Ascending aorta (tissue), 2 donors: ENCODE results near the gene ANO7. TPM values are rescaled to one million over a fixed set of nuclear protein-coding genes. Genes with fewer than 3 reads are reported as not detected.
A peak's percentile ranks its signal among the peaks of the same experiment; 100 is the strongest.

Experiments
- DNase-seq, 2 donors: peaks; one replicate each; pipeline ENCODE4 v3.0.0-alpha.2; 2019; ENCODE audit warnings: low spot score in 2 of 2
- H3K27ac ChIP-seq, 2 donors: fragments of 200-600 bp; sonication (generic); one replicate each; pipeline ENCODE4 v1.5.1; 2016 to 2017; ENCODE audit warnings: mild to moderate bottlenecking in 1 of 2
- H3K27me3 ChIP-seq: fragments of 200-600 bp; sonication (generic); one replicate; pipeline ENCODE4 v1.5.1; 2017
- H3K36me3 ChIP-seq, 2 donors: fragments of 200-600 bp; sonication (generic); one replicate each; pipeline ENCODE4 v1.5.1; 2016
- H3K4me1 ChIP-seq, 2 donors: fragments of 200-600 bp; sonication (generic); one replicate each; pipeline ENCODE4 v1.5.1; 2016 to 2017; ENCODE audit warnings: mild to moderate bottlenecking in 1 of 2
- H3K4me3 ChIP-seq, 2 donors: fragments of 200-600 bp; sonication (generic); one replicate each; pipeline ENCODE4 v1.5.1; 2016 to 2017; ENCODE audit warnings: mild to moderate bottlenecking in 1 of 2
- H3K9me3 ChIP-seq, 2 donors: fragments of 200-600 bp; sonication (generic); one replicate each; pipeline ENCODE4 v1.5.1; 2016
- CTCF ChIP-seq, 3 experiments: fragments of 200-600 bp in 2 of 3; fragments of 450-650 bp in 1 of 3; sonication (generic) in 2 of 3; IDR thresholded peaks; one replicate each; pipeline ENCODE4 v1.5.1; 2016 to 2019; ENCODE audit warnings: antibody characterized with exemption in 3 of 3, mild to moderate bottlenecking in 1 of 3, moderate library complexity in 1 of 3
- intact Hi-C: fragments of 100-400 bp; cut with DNase I; formaldehyde crosslinking; loops from one replicate; pipeline ENCODE4 v1.15.1; 2023
- total RNA-seq: library from RNA; depleted of rRNA; stranded (reverse); fragments of >200 nt; gene quantifications from one replicate; pipeline ENCODE4 v1.1.0, GENCODE V29; 2016

The ANO7 gene
- total RNA-seq, 1 donor from 2014 or later = 0.43 TPM

GRCh38 chr2:241157841-241158545 is 30.5 kb upstream of the ANO7 start:
- peaks cover 24 to 46% of the 10 kb centered on the region in 2 donors for H3K36me3 ChIP-seq
- no peak for DNase-seq
- no peaks in the 10 kb centered on the region for H3K9me3 ChIP-seq
- intact Hi-C loops = no loop called here
- H3K27ac ChIP-seq = no peak overlapping the region
- H3K4me1 ChIP-seq = peaks cover 0 to 9% of the 10 kb centered on the region in 2 donors
- no peaks in the 10 kb centered on the region for H3K27me3 ChIP-seq
- no peak overlapping the region for H3K4me3 ChIP-seq
- no peak for TF ChIP-seq CTCF (IDR thresholded peaks at IDR 0.05)

GRCh38 chr2:241158546-241158900 is 30.0 kb upstream of the ANO7 start:
- Histone ChIP-seq H3K36me3 (peaks cover 28 to 48% of the 10 kb centered on the region in 2 donors), H3K27me3 (no peaks in the 10 kb centered on the region), H3K27ac (no peak overlapping the region), H3K9me3 (no peaks in the 10 kb centered on the region), H3K4me3 (no peak overlapping the region), H3K4me1 (peaks cover 0 to 9% of the 10 kb centered on the region in 2 donors)
- DNase-seq = no peak
- TF ChIP-seq CTCF (IDR thresholded peaks at IDR 0.05) = no peak
- intact Hi-C loops = no loop called here

- no peak for DNase-seq
- intact Hi-C loops = no loop called here
- Histone ChIP-seq H3K27me3 (no peaks in the 10 kb centered on the region), H3K27ac (no peak overlapping the region), H3K36me3 (peaks cover 32 to 52% of the 10 kb centered on the region in 2 donors), H3K9me3 (no peaks in the 10 kb centered on the region), H3K4me1 (peaks cover 0 to 9% of the 10 kb centered on the region in 2 donors), H3K4me3 (no peak overlapping the region)
- TF ChIP-seq CTCF (IDR thresholded peaks at IDR 0.05) = no peak
Measured at GRCh38 chr2:241159116-241159515, 29.4 kb upstream of the ANO7 start.

GRCh38 chr2:241160318-241160717 is 28.2 kb upstream of the ANO7 start:
- Histone ChIP-seq H3K27me3 (no peaks in the 10 kb centered on the region), H3K4me3 (no peak overlapping the region), H3K36me3 (peaks cover 42 to 59% of the 10 kb centered on the region in 2 donors), H3K9me3 (no peaks in the 10 kb centered on the region), H3K4me1 (peaks cover 0 to 9% of the 10 kb centered on the region in 2 donors), H3K27ac (no peak overlapping the region)
- DNase-seq = no peak
- TF ChIP-seq CTCF (IDR thresholded peaks at IDR 0.05) = no peak
- intact Hi-C loops = no loop called here

- intact Hi-C loops = no loop called here
- peak; percentile 16 to 87 for DNase-seq
- H3K36me3 ChIP-seq = peaks cover 54 to 64% of the 10 kb centered on the region in 2 donors
- H3K27me3 ChIP-seq = no peaks in the 10 kb centered on the region
- H3K9me3 ChIP-seq = no peaks in the 10 kb centered on the region
- peak overlapping the region; percentile 69 to 75 for H3K27ac ChIP-seq
- H3K4me1 ChIP-seq = peaks cover 0 to 9% of the 10 kb centered on the region in 2 donors
- no peak overlapping the region for H3K4me3 ChIP-seq
- TF ChIP-seq CTCF (IDR thresholded peaks at IDR 0.05) = no peak
Measured at GRCh38 chr2:241161646-241162281, 26.7 kb upstream of the ANO7 start.
